ENCODE data around the gene P3H3. TPM values are rescaled to one million over a fixed set of nuclear protein-coding genes. Genes with fewer than 3 reads are reported as not detected.

Gene P3H3
- total RNA-seq, 1 donor from 2014 or later = 30.6 TPM

DNA sequence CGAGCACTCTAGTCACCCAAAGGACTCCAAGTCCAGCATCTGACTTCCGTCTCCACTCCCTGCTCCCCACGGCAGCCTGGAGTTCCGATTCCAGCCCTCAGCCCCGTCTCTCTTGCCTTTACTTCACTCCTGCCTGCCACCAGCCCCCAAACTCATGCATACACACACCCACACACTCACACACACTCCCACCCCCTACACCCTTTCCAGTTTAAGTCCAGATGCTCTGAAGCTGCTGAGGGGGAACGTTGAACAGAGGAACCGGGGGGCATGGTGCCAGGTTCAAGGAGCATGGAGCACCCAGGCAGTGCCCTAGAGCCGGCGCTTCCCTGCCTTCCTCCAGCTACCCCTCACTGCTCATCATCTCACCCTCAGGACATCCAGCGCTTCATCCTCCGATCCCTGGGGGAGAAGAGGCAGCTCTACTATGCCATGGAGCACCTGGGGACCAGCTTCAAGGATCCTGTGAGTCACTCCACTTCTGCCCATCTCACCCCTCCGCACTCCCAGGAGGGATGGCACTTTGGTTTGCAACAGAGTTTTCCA is 3.3 kb downstream of the P3H3 start:
- no peak for DNase-seq (ENCODE audit: low spot score, unreplicated experiment)
- H3K36me3 Mint-ChIP-seq (ENCODE audit: insufficient read depth) = peaks cover 8% of the 10 kb centered on the region
- H3K27ac Mint-ChIP-seq = no peak overlapping the region
- H3K27me3 Mint-ChIP-seq = peaks cover 9% of the 10 kb centered on the region
- TF ChIP-seq, protein P1, sequence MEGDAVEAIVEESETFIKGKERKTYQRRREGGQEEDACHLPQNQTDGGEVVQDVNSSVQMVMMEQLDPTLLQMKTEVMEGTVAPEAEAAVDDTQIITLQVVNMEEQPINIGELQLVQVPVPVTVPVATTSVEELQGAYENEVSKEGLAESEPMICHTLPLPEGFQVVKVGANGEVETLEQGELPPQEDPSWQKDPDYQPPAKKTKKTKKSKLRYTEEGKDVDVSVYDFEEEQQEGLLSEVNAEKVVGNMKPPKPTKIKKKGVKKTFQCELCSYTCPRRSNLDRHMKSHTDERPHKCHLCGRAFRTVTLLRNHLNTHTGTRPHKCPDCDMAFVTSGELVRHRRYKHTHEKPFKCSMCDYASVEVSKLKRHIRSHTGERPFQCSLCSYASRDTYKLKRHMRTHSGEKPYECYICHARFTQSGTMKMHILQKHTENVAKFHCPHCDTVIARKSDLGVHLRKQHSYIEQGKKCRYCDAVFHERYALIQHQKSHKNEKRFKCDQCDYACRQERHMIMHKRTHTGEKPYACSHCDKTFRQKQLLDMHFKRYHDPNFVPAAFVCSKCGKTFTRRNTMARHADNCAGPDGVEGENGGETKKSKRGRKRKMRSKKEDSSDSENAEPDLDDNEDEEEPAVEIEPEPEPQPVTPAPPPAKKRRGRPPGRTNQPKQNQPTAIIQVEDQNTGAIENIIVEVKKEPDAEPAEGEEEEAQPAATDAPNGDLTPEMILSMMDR (IDR thresholded peaks at IDR 0.05; ENCODE audit: unreplicated experiment) = no peak
- H3K4me1 Mint-ChIP-seq (ENCODE audit: low read depth) = peaks cover 8% of the 10 kb centered on the region
- no peak overlapping the region for H3K4me3 Mint-ChIP-seq (ENCODE audit: low read depth)
- no peaks in the 10 kb centered on the region for H3K9me3 Mint-ChIP-seq (ENCODE audit: low read depth)

DNA sequence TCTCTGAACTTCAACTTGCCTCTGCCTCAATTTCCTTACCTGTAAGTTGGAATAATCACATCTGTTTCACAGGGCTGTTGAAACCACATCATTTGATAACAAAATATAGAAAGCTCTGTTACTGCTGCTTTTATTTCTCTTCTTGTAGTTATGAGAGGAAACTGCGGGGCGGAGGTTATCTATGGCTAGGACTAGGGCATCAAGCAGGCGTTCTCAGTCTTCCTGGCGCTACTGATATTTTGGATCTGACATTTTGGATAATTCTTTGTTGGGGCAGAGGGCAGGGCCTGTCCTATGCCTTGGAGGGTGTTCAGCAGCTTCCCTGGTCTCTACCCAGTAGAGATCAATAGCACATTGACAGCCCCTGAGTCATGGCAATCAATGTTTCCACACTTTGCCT is 3.9 kb downstream of the P3H3 start:
- Mint-ChIP-seq H3K4me1 (ENCODE audit: low read depth) (peaks cover 8% of the 10 kb centered on the region), H3K9me3 (ENCODE audit: low read depth) (no peaks in the 10 kb centered on the region), H3K4me3 (ENCODE audit: low read depth) (no peak overlapping the region), H3K27ac (no peak overlapping the region), H3K27me3 (peaks cover 8% of the 10 kb centered on the region), H3K36me3 (ENCODE audit: insufficient read depth) (peaks cover 8% of the 10 kb centered on the region)
- DNase-seq (ENCODE audit: low spot score, unreplicated experiment) = no peak
- TF ChIP-seq, protein P1 (IDR thresholded peaks at IDR 0.05; ENCODE audit: unreplicated experiment) = no peak

DNA sequence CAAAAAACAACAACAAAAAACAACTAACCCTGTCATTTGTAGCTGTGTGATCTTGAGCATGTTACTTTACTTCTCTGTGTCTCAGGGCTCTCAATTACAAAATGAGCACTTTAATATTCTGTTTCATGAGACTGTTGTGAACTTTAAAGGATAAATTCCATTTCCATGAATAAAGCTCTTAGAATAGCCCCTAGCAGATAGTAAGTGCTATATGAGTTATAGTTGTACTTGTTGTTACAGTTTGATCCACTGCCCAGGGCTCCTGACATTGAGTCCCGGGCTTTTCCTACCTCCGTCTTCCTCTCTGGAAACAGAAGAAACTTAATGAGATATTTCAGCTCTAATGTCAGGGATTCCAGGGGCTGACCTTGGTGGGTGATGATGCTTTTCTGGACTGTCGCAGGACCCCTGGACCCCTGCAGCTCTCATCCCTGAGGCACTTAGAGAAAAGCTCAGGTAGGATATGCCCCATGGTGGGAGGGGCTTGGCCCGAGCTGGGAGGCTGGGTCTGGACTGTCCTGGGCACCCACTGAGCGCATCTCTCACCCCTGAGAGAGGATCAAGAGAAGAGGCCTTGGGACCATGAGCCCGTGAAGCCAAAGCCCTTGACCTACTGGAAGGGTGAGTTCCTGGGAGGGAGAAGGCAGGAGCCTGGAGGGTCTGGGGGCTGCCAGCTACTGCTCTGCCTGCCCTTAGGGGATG is 5.1 kb downstream of the P3H3 start:
- TF ChIP-seq, protein P1 (IDR thresholded peaks at IDR 0.05; ENCODE audit: unreplicated experiment) = no peak
- H3K9me3 Mint-ChIP-seq (ENCODE audit: low read depth) = no peaks in the 10 kb centered on the region
- peaks cover 10% of the 10 kb centered on the region for H3K36me3 Mint-ChIP-seq (ENCODE audit: insufficient read depth)
- no peaks in the 10 kb centered on the region for H3K27me3 Mint-ChIP-seq
- H3K4me1 Mint-ChIP-seq (ENCODE audit: low read depth) = peaks cover 2% of the 10 kb centered on the region
- DNase-seq (ENCODE audit: low spot score, unreplicated experiment) = no peak
- no peak overlapping the region for H3K4me3 Mint-ChIP-seq (ENCODE audit: low read depth)
- H3K27ac Mint-ChIP-seq = no peak overlapping the region

DNA sequence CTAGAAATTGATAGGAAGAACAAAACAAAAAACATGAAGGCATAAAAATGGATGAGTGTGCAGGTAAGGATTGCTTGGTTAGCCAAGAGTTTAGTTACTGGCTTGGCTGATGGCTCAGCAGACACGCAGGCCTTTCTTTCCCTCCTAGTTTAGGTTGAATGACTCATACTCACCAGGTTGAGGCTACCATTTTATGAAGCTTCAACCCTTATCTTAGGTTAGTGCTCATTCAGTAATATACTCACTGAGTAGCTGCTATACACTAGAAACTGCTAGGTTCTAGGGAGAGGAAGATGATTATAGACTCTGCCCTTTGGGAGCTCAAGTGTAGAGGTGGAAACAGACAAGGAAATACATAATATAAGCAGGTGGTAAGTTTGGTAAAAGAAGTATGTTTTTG is 6.0 kb downstream of the P3H3 start:
- H3K36me3 Mint-ChIP-seq (ENCODE audit: insufficient read depth) = peaks cover 14% of the 10 kb centered on the region
- no peak overlapping the region for H3K27ac Mint-ChIP-seq
- no peak overlapping the region for H3K4me3 Mint-ChIP-seq (ENCODE audit: low read depth)
- H3K9me3 Mint-ChIP-seq (ENCODE audit: low read depth) = no peaks in the 10 kb centered on the region
- H3K27me3 Mint-ChIP-seq = no peaks in the 10 kb centered on the region
- TF ChIP-seq, protein P1 (IDR thresholded peaks at IDR 0.05; ENCODE audit: unreplicated experiment) = no peak
- no peak for DNase-seq (ENCODE audit: low spot score, unreplicated experiment)
- H3K4me1 Mint-ChIP-seq (ENCODE audit: low read depth) = peaks cover 2% of the 10 kb centered on the region

DNA sequence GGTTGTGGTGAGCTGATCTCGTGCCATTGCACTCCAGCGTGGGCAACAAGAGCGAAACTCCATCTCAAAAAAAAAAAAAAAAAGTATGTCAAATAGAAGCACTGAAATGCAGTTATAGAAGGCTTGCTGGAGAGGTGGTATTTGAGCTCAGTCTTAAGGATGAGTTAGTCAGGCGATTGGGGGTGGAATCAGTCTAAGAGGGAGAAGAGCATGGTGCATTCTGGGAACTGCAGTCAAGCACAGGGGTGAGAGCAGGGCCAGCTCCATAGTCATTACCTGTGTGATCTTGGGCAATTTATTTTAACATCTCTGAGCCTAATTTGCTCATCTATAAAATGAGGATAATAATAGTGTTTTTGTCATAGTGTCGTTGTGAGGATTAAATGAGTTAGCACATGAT is 6.7 kb downstream of the P3H3 start:
- H3K4me3 Mint-ChIP-seq (ENCODE audit: low read depth) = no peak overlapping the region
- no peak overlapping the region for H3K27ac Mint-ChIP-seq

More for the DNA sequence above, 6.7 kb downstream of the P3H3 start:
- Mint-ChIP-seq H3K27me3 (no peaks in the 10 kb centered on the region), H3K9me3 (ENCODE audit: low read depth) (no peaks in the 10 kb centered on the region), H3K4me1 (ENCODE audit: low read depth) (peaks cover 2% of the 10 kb centered on the region), H3K36me3 (ENCODE audit: insufficient read depth) (peaks cover 14% of the 10 kb centered on the region)
- no peak for DNase-seq (ENCODE audit: low spot score, unreplicated experiment)
- TF ChIP-seq, protein P1 (IDR thresholded peaks at IDR 0.05; ENCODE audit: unreplicated experiment) = no peak
